ENCODE data around the gene TAS2R19. TPM values are rescaled to one million over a fixed set of nuclear protein-coding genes. Genes with fewer than 3 reads are reported as not detected.

Gene TAS2R19
- total RNA-seq, 2 donors from 2014 or later: 3.0 to 4.2 TPM

GRCh38 chr12:11016937-11017336 lies 5.5 kb downstream of the TAS2R19 start:
- Histone ChIP-seq H3K4me3 (no peak overlapping the region), H3K4me1 (no peaks in the 10 kb centered on the region), H3K27me3 (no peaks in the 10 kb centered on the region), H3K27ac (no peak overlapping the region), H3K36me3 (replicated peaks in 1 of 2; ENCODE audit: insufficient read depth in 1 of 2, low read depth in 2 of 2) (no peaks in the 10 kb centered on the region), H3K9me3 (no peaks in the 10 kb centered on the region)
- WGBS, 2 donors: 95 to 100% methylated on average over 1 of the region's 1 CpG
- TF ChIP-seq POLR2A (IDR thresholded peaks at IDR 0.05): no peak
- no peak for TF ChIP-seq CTCF (IDR thresholded peaks at IDR 0.05)
- DNase-seq (no peak), ATAC-seq (no peak)
- intact Hi-C loops (cut with DNase I): no loop called here

DNA sequence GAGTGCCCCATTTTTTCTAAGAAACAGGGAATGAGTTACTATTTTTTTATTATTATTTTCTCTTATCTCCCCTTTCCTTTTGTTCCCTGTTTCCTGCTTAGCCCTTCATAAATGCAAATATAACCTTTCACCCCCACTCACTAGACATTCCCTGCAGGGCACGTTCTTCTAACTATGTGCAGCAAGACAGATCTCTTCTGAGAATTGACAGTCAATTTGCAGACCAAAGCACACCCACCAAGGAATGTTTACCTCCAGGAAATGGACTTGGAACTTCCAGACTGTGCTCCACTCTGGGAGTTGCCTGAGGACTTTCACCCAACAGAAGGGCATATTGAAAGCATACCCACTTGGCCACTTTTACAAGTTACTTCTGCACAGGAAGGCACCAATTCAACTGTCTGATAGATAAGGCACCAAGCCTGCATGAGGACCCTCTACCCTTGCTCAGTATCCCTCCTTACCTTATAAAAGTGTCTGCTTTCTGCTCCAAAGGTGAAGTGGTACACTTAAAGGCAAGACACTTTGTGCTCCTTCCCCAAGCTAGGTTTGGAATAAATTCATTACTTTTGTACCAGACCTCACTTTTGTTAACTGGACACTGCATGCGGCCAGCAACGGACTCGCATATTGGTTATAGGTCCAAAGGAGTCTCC lies 6.5 kb downstream of the TAS2R19 start:
- Histone ChIP-seq H3K27me3 (no peaks in the 10 kb centered on the region), H3K9me3 (no peaks in the 10 kb centered on the region), H3K36me3 (replicated peaks in 1 of 2; ENCODE audit: insufficient read depth in 1 of 2, low read depth in 2 of 2) (no peaks in the 10 kb centered on the region), H3K4me1 (no peaks in the 10 kb centered on the region), H3K4me3 (no peak overlapping the region), H3K27ac (no peak overlapping the region)
- ATAC-seq: no peak
- intact Hi-C loops (cut with DNase I): no loop called here
- no peak for TF ChIP-seq CTCF (IDR thresholded peaks at IDR 0.05)
- TF ChIP-seq POLR2A (IDR thresholded peaks at IDR 0.05): no peak
- 81 to 82% methylated on average over 4 of the region's 4 CpGs for WGBS, 2 donors
- no peak for DNase-seq

GRCh38 chr12:11014234-11014633 lies 8.2 kb downstream of the TAS2R19 start:
- ATAC-seq (no peak), DNase-seq (no peak)
- Histone ChIP-seq H3K36me3 (replicated peaks in 1 of 2; ENCODE audit: insufficient read depth in 1 of 2, low read depth in 2 of 2) (no peaks in the 10 kb centered on the region), H3K27me3 (no peaks in the 10 kb centered on the region), H3K27ac (no peak overlapping the region), H3K9me3 (no peaks in the 10 kb centered on the region), H3K4me1 (no peaks in the 10 kb centered on the region), H3K4me3 (no peak overlapping the region)
- intact Hi-C loops (cut with DNase I): no loop called here
- TF ChIP-seq CTCF (IDR thresholded peaks at IDR 0.05) (no peak), POLR2A (IDR thresholded peaks at IDR 0.05) (no peak)

- Histone ChIP-seq H3K4me3 (no peak overlapping the region), H3K27ac (no peak overlapping the region), H3K27me3 (no peaks in the 10 kb centered on the region), H3K36me3 (replicated peaks in 1 of 2; ENCODE audit: insufficient read depth in 1 of 2, low read depth in 2 of 2) (no peaks in the 10 kb centered on the region), H3K9me3 (no peaks in the 10 kb centered on the region), H3K4me1 (no peaks in the 10 kb centered on the region)
- DNase-seq: no peak
- TF ChIP-seq POLR2A (IDR thresholded peaks at IDR 0.05): no peak
- TF ChIP-seq CTCF (IDR thresholded peaks at IDR 0.05): no peak
- no peak for ATAC-seq
- WGBS, 2 donors: 90 to 100% methylated on average over 1 of the region's 1 CpG
- intact Hi-C loops (cut with DNase I): no loop called here
Observed at GRCh38 chr12:11007608-11008007, 14.8 kb downstream of the TAS2R19 start.

DNA sequence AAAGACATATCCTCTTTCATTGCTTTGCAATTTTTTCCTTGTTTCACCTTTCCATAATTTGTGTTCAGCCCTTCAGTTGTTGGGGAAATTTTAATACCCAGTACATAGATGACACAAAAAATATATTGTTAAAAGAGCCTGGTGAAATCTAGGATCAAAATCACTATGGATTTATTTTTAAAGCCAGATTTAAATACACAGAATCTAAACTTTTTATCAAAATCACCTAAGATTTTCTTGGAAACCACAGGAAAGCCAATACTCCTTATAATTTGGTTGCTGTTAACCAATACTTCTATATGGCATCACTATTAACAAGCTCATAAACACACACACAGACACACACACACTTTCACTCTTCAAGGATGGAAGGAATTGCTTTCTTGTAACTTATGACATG lies 24.2 kb downstream of the TAS2R19 start, which contains the start of gene TAS2R20:
Gene TAS2R20, minus strand, starts transcription at position 101 of the 400 bp plus-strand sequence. CDS start 429 bp downstream, outside the sequence.
- Histone ChIP-seq H3K27me3 (no peaks in the 10 kb centered on the region), H3K27ac (no peak within 1 kb of the TSS), H3K4me3 (no peak within 1 kb of the TSS), H3K4me1 (no peaks in the 10 kb centered on the region), H3K9me3 (no peaks in the 10 kb centered on the region), H3K36me3 (replicated peaks in 1 of 2; ENCODE audit: insufficient read depth in 1 of 2, low read depth in 2 of 2) (no peaks in the 10 kb centered on the region)
- TF ChIP-seq POLR2A (IDR thresholded peaks at IDR 0.05): no peak
- no peak for TF ChIP-seq CTCF (IDR thresholded peaks at IDR 0.05)
- ATAC-seq (no peak), DNase-seq (no peak)
- intact Hi-C loops (cut with DNase I): no loop called here
